ENCODE results near the gene LRIT2.

The LRIT2 gene

DNA sequence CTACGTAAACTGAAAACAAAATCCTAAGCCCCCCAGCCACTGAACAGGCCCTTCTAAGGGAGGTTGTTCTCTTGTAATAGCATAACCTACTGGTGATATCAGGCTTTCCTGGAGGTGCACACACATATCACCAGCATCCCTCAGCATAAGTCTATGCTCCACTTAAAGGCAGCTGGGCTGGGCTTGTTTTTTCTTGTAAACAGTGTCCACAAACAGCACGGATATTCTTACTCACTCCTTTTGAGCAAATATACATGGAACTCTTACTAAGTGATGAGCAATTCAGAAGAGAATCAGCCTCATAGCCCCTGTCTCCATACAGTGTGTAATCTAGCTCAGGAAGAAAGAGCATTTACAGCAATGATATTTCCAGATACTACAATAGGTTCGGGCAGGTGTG is 13.6 kb upstream of the LRIT2 start:
- DNase-seq, result no peak

- DNase-seq, result no peak
Observed at GRCh38 chr10:84237199-84238051, 12.1 kb upstream of the LRIT2 start.

DNA sequence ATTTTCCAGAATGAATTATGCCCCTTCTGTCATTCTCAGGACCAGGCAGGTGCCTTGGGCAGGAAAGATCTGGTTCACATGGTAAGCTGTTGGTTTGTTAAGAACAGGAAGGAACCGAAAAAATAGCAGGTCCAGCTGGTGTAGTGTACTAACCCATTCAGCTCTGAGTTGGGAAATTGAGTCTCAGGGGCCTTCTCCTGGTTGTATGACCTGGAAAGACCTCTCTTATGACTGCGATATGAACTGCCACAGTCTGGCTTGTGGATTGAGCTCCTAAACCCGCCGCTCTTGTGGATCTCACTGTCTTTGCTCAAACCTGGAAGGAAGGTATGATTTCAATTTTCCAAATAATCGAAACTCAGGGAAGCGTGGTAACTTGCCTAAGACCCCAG is 11.5 kb upstream of the LRIT2 start:
- DNase-seq, result no peak

- DNase-seq, result no peak
Observed at GRCh38 chr10:84235096-84235495, 9.8 kb upstream of the LRIT2 start.

- no peak for DNase-seq
Observed at GRCh38 chr10:84234479-84234878, 9.1 kb upstream of the LRIT2 start.

- no peak for DNase-seq
Observed at GRCh38 chr10:84233940-84234339, 8.6 kb upstream of the LRIT2 start.

DNA sequence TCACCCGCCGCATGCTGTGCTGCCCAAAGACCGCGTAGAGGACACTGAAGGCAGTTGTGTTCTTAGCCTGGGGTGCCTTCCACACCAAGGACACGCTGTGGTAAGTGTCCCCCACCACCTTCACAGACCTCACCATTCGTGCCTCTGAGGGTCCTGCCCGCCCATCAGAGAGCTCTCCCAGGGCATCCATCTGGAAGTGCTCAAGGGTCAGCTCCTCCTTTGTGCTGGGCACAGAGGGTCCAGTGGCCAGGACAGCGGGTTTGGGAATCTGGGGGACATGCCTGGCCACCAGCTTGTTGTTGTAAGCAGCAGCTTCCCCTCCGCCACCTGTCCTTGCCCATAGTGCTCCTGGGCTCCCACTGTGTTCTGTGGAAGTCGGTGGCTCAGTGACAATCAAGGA is 7.0 kb upstream of the LRIT2 start:
- DNase-seq, result no peak

GRCh38 chr10:84230359-84230758 is 5.0 kb upstream of the LRIT2 start:
- no peak for DNase-seq

DNA sequence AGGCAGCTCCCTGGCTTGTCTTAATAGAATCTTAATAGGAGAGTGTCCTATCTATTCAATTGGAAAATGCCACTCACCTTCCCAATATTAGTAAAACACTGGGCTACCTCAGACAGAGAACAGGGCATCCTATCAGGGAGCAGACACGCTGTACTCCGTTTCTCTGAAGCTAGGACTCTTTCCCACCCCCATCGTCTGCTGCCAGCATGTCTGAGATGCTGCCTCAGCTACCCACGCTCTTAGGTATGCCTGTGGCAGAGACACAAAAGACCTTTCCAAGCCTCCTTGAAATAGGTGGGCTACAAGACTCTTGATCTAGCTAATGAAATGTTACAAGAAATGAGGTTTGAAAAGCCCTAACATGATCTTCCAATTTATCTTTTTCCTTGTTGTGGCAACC is 2.5 kb upstream of the LRIT2 start:
- DNase-seq, result no peak

GRCh38 chr10:84226616-84227015 is 1.3 kb upstream of the LRIT2 start:
- no peak for DNase-seq

DNA sequence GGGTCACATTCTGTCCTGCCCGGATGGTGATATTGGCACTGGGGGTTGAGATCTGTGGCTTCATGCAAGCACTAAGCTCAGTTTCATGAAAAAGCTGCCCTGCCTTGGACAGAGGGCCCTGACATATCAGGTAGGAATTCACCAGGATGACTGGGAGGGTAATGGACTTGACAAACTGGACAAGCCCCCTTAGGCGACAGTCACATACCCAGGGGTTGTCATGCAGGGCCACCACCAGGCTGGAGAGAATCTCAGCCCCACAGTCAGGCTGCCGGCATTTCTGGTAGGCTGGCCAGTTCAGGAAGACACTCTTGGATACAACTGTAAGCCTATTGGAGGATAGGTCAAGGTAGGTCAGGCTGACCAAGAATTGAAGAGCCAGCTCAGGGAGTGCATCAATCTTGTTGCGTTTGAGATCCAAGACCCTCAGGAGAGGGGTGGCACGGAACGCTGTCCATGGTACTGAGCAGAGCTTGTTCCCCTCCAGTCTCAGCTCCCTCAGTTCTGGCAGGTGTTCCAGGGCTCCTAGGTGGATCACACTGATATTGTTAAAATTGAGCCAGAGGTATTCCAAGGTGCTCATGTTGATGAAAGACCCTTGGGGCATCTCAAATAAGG is 824 bp downstream of the LRIT2 start:
- DNase-seq, result no peak

GRCh38 chr10:84221916-84222315 is 3.4 kb downstream of the LRIT2 start:
- DNase-seq, result no peak

DNA sequence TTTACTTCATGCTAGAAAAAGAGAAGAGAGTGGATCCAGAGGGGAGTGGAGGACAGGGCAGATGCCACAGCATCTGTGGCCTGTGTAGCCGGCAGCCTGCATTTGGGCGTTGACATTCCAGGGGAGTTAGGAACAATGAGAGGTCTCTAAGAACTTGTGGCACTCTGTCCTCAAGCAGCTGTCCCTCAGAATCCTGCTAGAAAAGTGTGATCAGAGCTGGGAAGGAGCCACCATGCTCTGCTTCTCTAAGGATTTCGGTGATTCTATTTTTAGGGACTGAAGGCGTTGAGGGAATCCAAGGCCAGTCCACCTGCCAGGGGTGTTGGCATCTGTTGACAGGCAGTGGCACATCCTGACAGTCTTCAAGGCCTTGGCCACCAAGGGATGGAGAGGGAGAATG is 7.6 kb downstream of the LRIT2 start:
- DNase-seq, result no peak

DNA sequence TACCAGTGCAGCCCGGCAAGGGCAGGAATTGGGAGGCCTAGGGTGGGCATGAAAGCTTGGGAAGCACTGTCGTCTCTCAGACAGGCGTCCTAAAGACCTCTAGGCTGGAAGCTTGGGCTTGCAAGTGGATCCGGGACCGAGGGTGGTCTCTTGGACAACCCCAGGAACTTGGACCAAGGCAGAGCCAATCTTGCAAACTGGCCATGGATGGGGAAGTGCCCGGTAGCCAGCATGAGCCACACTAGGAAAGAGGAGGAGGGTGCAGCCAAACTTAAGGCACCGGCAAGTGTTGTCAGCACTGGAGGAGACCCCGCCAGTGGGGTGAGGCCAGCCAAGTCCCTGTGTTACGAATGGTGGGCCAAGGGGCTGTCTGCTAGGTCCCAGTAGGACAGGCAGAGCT is 8.5 kb downstream of the LRIT2 start:
- DNase-seq, result no peak

GRCh38 chr10:84214612-84215235 is 10.6 kb downstream of the LRIT2 start:
- peak; percentile 5 for DNase-seq

- DNase-seq, result no peak
Observed at GRCh38 chr10:84214046-84214572, 11.2 kb downstream of the LRIT2 start.

DNA sequence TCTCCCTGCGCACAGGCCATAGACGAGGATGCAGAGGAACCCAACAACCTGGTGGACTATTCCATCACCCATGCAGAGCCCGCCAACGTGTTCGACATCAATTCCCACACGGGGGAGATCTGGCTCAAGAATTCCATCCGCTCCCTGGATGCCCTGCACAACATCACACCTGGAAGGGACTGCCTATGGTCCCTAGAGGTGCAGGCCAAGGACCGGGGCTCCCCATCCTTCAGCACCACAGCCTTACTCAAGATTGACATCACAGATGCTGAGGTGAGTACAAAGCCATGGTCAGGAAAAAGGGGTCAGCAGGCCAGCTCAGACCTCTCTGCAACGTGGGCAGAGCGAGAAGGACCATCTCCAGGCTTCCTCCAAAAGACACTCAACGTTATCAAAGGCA is 12.3 kb downstream of the LRIT2 start:
- DNase-seq, result no peak

GRCh38 chr10:84212014-84212413 is 13.3 kb downstream of the LRIT2 start:
- no peak for DNase-seq

GRCh38 chr10:84211566-84211965 is 13.8 kb downstream of the LRIT2 start:
- no peak for DNase-seq

GRCh38 chr10:84208023-84208422 is 17.3 kb downstream of the LRIT2 start:
- DNase-seq, result no peak

- DNase-seq, result no peak
Observed at GRCh38 chr10:84205853-84206525, 19.4 kb downstream of the LRIT2 start.

DNA sequence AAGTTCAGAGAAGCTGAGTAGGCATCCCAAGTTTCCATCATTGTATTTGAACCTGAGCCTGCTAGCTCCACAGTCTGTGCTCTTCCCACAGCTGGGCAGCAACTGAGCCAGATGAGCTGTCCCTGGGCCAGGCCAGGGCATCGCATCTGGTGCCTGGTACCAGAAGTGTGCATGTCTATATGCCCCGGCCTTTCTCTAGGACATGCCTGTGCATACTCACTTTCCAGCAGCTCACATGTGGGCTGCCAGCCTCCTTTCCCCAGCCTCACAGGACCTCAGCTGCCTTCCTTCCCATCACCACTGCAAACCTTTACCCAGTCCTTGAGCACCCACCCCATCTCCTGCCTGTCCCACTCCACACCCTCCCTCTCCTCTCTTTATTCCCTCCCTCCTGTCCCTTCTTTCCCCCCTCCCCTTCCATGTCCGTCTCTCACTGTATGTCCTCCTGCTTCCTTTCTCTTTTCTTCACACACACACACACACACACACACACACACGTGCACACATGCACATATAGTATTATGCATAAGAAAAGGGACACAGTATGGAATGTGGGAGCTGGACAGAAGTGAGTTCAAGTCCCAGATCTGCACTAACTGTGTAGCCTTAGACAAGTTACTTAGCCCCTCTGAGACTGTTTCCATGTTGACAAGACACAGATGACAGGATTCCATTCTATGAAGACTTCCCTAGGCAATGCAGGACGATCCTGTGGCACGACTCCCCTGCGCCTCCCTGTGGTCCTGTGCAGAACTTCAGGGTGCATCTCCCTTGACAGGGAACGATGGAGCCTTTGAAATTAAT is 20.1 kb downstream of the LRIT2 start:
- peak; percentile 58 for DNase-seq

DNA sequence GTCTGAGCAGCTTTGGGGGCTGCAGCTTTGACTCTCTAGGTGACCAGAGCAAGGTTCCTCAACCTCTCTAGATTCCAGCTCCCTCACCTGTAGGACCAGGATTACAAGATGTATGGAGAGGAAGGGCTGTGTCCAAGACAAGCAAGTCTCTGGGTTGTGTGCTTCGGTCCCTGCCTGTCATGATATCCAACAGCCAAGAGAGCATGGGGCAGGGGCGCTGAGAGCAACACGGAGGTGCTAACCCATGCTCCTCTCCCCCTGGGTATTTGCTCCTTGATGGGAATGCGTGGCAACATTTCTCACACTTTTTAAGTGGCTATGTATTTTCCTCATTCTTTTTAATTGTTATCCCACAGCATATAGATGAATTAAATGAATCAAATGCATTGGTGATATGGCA is 20.7 kb downstream of the LRIT2 start:
- DNase-seq, result no peak
